Thoracic aorta (tissue), 2 donors: ENCODE measurements around the gene STXBP6. TPM values are rescaled to one million over a fixed set of nuclear protein-coding genes. Genes with fewer than 3 reads are reported as not detected.

ENCODE experiments used
- ATAC-seq: fragments of 150-250 bp; one replicate; pipeline ENCODE4 v1.8.0; 2017; ENCODE audit warnings: low read depth; ENCODE audit not compliant: insufficient number of reproducible peaks, low FRiP score
- DNase-seq: peaks from one replicate; pipeline ENCODE4 v3.0.0-alpha.2; 2020; ENCODE audit warnings: low spot score
- H3K27ac ChIP-seq, 2 donors: fragments of 200-600 bp; sonication (generic); 1 replicate in 1 of 2; 2 replicates in 1 of 2; pipeline ENCODE4 v1.5.1; 2016; ENCODE audit warnings: mild to moderate bottlenecking in 2 of 2, moderate library complexity in 2 of 2
- H3K27me3 ChIP-seq: fragments of 200-600 bp; sonication (generic); replicated peaks from 2 replicates; pipeline ENCODE4 v1.6.0; 2016; ENCODE audit warnings: mild to moderate bottlenecking; ENCODE audit not compliant: insufficient read depth
- H3K36me3 ChIP-seq: fragments of 200-600 bp; sonication (generic); one replicate; pipeline ENCODE4 v1.5.1; 2016
- H3K4me1 ChIP-seq, 2 donors: fragments of 200-600 bp; sonication (generic); 1 replicate in 1 of 2; 2 replicates in 1 of 2; pipeline versions ENCODE4 v1.5.1 to v1.6.0; 2016; ENCODE audit warnings: low read depth in 2 of 2, mild to moderate bottlenecking in 1 of 2; ENCODE audit not compliant: control insufficient read depth in 1 of 2
- H3K4me3 ChIP-seq: fragments of 200-600 bp; sonication (generic); 2 replicates; pipeline ENCODE4 v1.5.1; 2016; ENCODE audit warnings: mild to moderate bottlenecking
- H3K9me3 ChIP-seq: fragments of 200-600 bp; sonication (generic); 2 replicates; pipeline ENCODE4 v1.5.1; 2016
- CTCF ChIP-seq: fragments of 200-600 bp; sonication (generic); IDR thresholded peaks from one replicate; pipeline ENCODE4 v1.5.1; 2019; ENCODE audit warnings: antibody characterized with exemption
- total RNA-seq, 2 donors: library from RNA; depleted of rRNA; stranded (reverse); fragments of >200 nt; gene quantifications; one replicate each; pipeline versions ENCODE4 v1.1.0 to v1.2.3, GENCODE V29; 2016

STXBP6 gene
- total RNA-seq, 2 donors from 2014 or later, result 3.1 to 4.4 TPM

GRCh38 chr14:24948261-24948847 is 101.6 kb downstream of the STXBP6 start:
- ATAC-seq, result no peak
- TF ChIP-seq CTCF, result no peak
- no peaks in the 10 kb centered on the region for H3K36me3 ChIP-seq
- no peaks in the 10 kb centered on the region for H3K9me3 ChIP-seq
- H3K4me1 ChIP-seq, result no peaks in the 10 kb centered on the region
- DNase-seq, result no peak
- H3K4me3 ChIP-seq, result no peak overlapping the region
- no peak overlapping the region for H3K27ac ChIP-seq
- H3K27me3 ChIP-seq, result no peaks in the 10 kb centered on the region

GRCh38 chr14:24947131-24947530 is 102.8 kb downstream of the STXBP6 start:
- DNase-seq (no peak), ATAC-seq (no peak)
- Histone ChIP-seq H3K4me1 (no peaks in the 10 kb centered on the region), H3K36me3 (no peaks in the 10 kb centered on the region), H3K9me3 (no peaks in the 10 kb centered on the region), H3K27ac (no peak overlapping the region), H3K4me3 (no peak overlapping the region), H3K27me3 (no peaks in the 10 kb centered on the region)
- no peak for TF ChIP-seq CTCF

GRCh38 chr14:24944800-24945199 is 105.1 kb downstream of the STXBP6 start:
- Histone ChIP-seq H3K27ac (no peak overlapping the region), H3K27me3 (no peaks in the 10 kb centered on the region), H3K4me3 (no peak overlapping the region), H3K4me1 (no peaks in the 10 kb centered on the region), H3K9me3 (no peaks in the 10 kb centered on the region), H3K36me3 (no peaks in the 10 kb centered on the region)
- ATAC-seq (no peak), DNase-seq (no peak)
- TF ChIP-seq CTCF, result no peak

GRCh38 chr14:24943024-24943423 is 106.9 kb downstream of the STXBP6 start:
- ATAC-seq (no peak), DNase-seq (no peak)
- Histone ChIP-seq H3K4me3 (no peak overlapping the region), H3K9me3 (no peaks in the 10 kb centered on the region), H3K4me1 (no peaks in the 10 kb centered on the region), H3K36me3 (no peaks in the 10 kb centered on the region), H3K27ac (no peak overlapping the region), H3K27me3 (no peaks in the 10 kb centered on the region)
- no peak for TF ChIP-seq CTCF

GRCh38 chr14:24941719-24942118 is 108.2 kb downstream of the STXBP6 start:
- no peaks in the 10 kb centered on the region for H3K4me1 ChIP-seq

More at GRCh38 chr14:24941719-24942118, 108.2 kb downstream of the STXBP6 start:
- TF ChIP-seq CTCF, result no peak
- ATAC-seq (no peak), DNase-seq (no peak)
- Histone ChIP-seq H3K4me3 (no peak overlapping the region), H3K27ac (no peak overlapping the region), H3K9me3 (no peaks in the 10 kb centered on the region), H3K27me3 (no peaks in the 10 kb centered on the region), H3K36me3 (no peaks in the 10 kb centered on the region)
